Panc1 (cell line): Measurements from ENCODE around the gene SLC38A9. TPM values are rescaled to one million over a fixed set of nuclear protein-coding genes. Genes with fewer than 3 reads are reported as not detected.

Experiments
- ATAC-seq: fragments of 200-7000 bp; cut with Tn5 transposase; 2 replicates; pipeline ENCODE4 v1.9.1; 2020; ENCODE audit warnings: mild to moderate bottlenecking, moderate library complexity
- BruUV-seq: library from RNA; stranded (reverse); fragments of 400-500 nt; replicated peaks from 2 replicates; lab custom pipeline; 2021; lab: Mats Ljungman, UMichigan
- CTCF ChIA-PET: fragments of 300-600 bp; sonication (Branson Sonifier 250); formaldehyde crosslinking; loops from one replicate; lab custom pipeline; 2022; ENCODE audit warnings: antibody characterized with exemption; lab: Charles Lee
- POLR2A ChIA-PET: fragments of 300-600 bp; sonication (Branson Sonifier 250); formaldehyde crosslinking; loops from one replicate; lab custom pipeline; 2022; ENCODE audit warnings: antibody characterized with exemption; lab: Charles Lee
- DNase-seq: peaks from one replicate; pipeline ENCODE4 v3.0.0-alpha.2; 2010; ENCODE audit warnings: low read depth, low spot score
- H3K27ac ChIP-seq: 2 replicates; pipeline ENCODE4 v1.5.1; 2011; ENCODE audit warnings: mild to moderate bottlenecking, low read length, inconsistent platforms
- H3K27me3 ChIP-seq: fragments of 200-500 bp; sonication (Bioruptor generic); 2 replicates; pipeline ENCODE4 v1.6.0; 2014; ENCODE audit warnings: low read length, inconsistent platforms; ENCODE audit not compliant: control insufficient read depth, insufficient read depth
- H3K36me3 ChIP-seq: fragments of 200-500 bp; sonication (Bioruptor generic); 2 replicates; pipeline ENCODE4 v1.5.1; 2014; ENCODE audit warnings: inconsistent platforms, mild to moderate bottlenecking, low read length, moderate library complexity; ENCODE audit not compliant: control insufficient read depth, insufficient read depth
- H3K4me1 ChIP-seq: 2 replicates; pipeline ENCODE4 v1.5.1; 2011; ENCODE audit warnings: inconsistent platforms, mild to moderate bottlenecking, low read length, moderate library complexity; ENCODE audit not compliant: control insufficient read depth, insufficient read depth
- H3K4me3 ChIP-seq, 2 experiments: 2 replicates each; pipeline ENCODE4 v1.5.1; 2011 to 2012; ENCODE audit warnings: low read depth in 2 of 2, low read length in 2 of 2, mild to moderate bottlenecking in 2 of 2, inconsistent platforms in 1 of 2, moderate library complexity in 1 of 2
- H3K9me3 ChIP-seq: fragments of 200-500 bp; sonication (Bioruptor generic); 2 replicates; pipeline ENCODE4 v1.5.1; 2014; ENCODE audit warnings: low read depth, mild to moderate bottlenecking, inconsistent platforms, low read length, moderate library complexity; ENCODE audit not compliant: control insufficient read depth, insufficient read depth
- POLR2AphosphoS5 ChIP-seq: IDR thresholded peaks from 2 replicates; pipeline ENCODE4 v1.6.1; 2012; ENCODE audit warnings: mild to moderate bottlenecking, low read depth, low read length, moderate library complexity
- SIN3A ChIP-seq: IDR thresholded peaks from 2 replicates; pipeline ENCODE4 v1.6.1; 2012; ENCODE audit warnings: low read depth, mild to moderate bottlenecking, low read length, moderate library complexity, borderline replicate concordance; ENCODE audit not compliant: insufficient read depth
- TCF7L2 ChIP-seq: IDR thresholded peaks from 2 replicates; pipeline ENCODE4 v1.6.1; 2011; ENCODE audit warnings: mild to moderate bottlenecking, low read depth, low read length, inconsistent platforms
- in situ Hi-C: cut with HindIII; loops from 2 replicates; pipeline ENCODE4 v1.10.0; 2016; ENCODE audit warnings: low sequenced_read_pairs, low pct_unique_long_range_greater_than_20kb
- intact Hi-C: fragments of 100-400 bp; cut with micrococcal nuclease; formaldehyde crosslinking; loops from one replicate; pipeline ENCODE4 v1.10.0; 2022; ENCODE audit not compliant: unreplicated experiment
- total RNA-seq: library from RNA; stranded (reverse); gene quantifications from one replicate; pipeline ENCODE4 v1.2.1, GENCODE V29; 2021; ENCODE audit not compliant: unreplicated experiment
- TF ChIP-seq, protein P1 (sequence below), 2 experiments: IDR thresholded peaks; 2 replicates each; pipeline ENCODE4 v1.6.1; 2011 to 2012; ENCODE audit warnings: low read depth in 2 of 2, control low read depth in 1 of 2, low read length in 1 of 2, mild to moderate bottlenecking in 1 of 2, moderate library complexity in 1 of 2; ENCODE audit not compliant: insufficient read depth in 1 of 2
- TF ChIP-seq, protein P2 (sequence below): fragments of 450-650 bp; IDR thresholded peaks from 2 replicates; pipeline ENCODE4 v1.5.1; 2017; ENCODE audit warnings: mild to moderate bottlenecking

Gene SLC38A9
- total RNA-seq, 1 experiment from 2014 or later: 12.8 TPM

DNA sequence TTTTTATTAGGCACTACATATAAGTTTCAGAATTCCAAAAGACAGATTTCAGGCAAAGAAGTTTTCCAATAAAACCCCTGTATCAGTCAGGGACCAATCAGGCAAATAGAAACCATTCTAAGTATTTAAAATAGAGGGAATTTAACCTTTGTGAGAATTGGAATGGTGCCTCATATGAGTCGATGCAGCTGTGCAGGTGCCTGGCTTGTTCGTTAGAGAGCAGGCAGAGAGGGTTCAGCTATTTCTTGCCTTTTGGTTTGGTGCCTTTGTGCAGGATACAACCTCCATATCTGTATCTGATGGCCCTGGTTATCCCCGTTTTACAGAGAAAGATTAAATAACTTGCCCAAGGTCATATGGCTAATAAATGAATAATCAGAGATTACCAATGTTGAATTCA lies 19.7 kb upstream of the SLC38A9 start:
- ATAC-seq: no peak
- no peaks in the 10 kb centered on the region for H3K9me3 ChIP-seq
- no peaks in the 10 kb centered on the region for H3K4me1 ChIP-seq
- ChIA-PET CTCF (no interaction called here), POLR2A (no interaction called here)
- H3K27me3 ChIP-seq: no peaks in the 10 kb centered on the region
- no TSS peak for BruUV-seq
- in situ Hi-C loops (no loop called here), intact Hi-C loops (no loop called here)
- no peaks in the 10 kb centered on the region for H3K36me3 ChIP-seq
- DNase-seq: no peak
- no peak overlapping the region for H3K27ac ChIP-seq
- H3K4me3 ChIP-seq: no peak overlapping the region
- TF ChIP-seq, protein P1, sequence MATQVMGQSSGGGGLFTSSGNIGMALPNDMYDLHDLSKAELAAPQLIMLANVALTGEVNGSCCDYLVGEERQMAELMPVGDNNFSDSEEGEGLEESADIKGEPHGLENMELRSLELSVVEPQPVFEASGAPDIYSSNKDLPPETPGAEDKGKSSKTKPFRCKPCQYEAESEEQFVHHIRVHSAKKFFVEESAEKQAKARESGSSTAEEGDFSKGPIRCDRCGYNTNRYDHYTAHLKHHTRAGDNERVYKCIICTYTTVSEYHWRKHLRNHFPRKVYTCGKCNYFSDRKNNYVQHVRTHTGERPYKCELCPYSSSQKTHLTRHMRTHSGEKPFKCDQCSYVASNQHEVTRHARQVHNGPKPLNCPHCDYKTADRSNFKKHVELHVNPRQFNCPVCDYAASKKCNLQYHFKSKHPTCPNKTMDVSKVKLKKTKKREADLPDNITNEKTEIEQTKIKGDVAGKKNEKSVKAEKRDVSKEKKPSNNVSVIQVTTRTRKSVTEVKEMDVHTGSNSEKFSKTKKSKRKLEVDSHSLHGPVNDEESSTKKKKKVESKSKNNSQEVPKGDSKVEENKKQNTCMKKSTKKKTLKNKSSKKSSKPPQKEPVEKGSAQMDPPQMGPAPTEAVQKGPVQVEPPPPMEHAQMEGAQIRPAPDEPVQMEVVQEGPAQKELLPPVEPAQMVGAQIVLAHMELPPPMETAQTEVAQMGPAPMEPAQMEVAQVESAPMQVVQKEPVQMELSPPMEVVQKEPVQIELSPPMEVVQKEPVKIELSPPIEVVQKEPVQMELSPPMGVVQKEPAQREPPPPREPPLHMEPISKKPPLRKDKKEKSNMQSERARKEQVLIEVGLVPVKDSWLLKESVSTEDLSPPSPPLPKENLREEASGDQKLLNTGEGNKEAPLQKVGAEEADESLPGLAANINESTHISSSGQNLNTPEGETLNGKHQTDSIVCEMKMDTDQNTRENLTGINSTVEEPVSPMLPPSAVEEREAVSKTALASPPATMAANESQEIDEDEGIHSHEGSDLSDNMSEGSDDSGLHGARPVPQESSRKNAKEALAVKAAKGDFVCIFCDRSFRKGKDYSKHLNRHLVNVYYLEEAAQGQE (IDR thresholded peaks at IDR 0.05; ENCODE audit: insufficient read depth in 1 of 2, low read depth in 2 of 2, low read length in 1 of 2): no peak
- TF ChIP-seq TCF7L2: no peak
- TF ChIP-seq POLR2AphosphoS5: no peak
- no peak for TF ChIP-seq SIN3A
- TF ChIP-seq, protein P2, sequence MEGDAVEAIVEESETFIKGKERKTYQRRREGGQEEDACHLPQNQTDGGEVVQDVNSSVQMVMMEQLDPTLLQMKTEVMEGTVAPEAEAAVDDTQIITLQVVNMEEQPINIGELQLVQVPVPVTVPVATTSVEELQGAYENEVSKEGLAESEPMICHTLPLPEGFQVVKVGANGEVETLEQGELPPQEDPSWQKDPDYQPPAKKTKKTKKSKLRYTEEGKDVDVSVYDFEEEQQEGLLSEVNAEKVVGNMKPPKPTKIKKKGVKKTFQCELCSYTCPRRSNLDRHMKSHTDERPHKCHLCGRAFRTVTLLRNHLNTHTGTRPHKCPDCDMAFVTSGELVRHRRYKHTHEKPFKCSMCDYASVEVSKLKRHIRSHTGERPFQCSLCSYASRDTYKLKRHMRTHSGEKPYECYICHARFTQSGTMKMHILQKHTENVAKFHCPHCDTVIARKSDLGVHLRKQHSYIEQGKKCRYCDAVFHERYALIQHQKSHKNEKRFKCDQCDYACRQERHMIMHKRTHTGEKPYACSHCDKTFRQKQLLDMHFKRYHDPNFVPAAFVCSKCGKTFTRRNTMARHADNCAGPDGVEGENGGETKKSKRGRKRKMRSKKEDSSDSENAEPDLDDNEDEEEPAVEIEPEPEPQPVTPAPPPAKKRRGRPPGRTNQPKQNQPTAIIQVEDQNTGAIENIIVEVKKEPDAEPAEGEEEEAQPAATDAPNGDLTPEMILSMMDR: no peak

DNA sequence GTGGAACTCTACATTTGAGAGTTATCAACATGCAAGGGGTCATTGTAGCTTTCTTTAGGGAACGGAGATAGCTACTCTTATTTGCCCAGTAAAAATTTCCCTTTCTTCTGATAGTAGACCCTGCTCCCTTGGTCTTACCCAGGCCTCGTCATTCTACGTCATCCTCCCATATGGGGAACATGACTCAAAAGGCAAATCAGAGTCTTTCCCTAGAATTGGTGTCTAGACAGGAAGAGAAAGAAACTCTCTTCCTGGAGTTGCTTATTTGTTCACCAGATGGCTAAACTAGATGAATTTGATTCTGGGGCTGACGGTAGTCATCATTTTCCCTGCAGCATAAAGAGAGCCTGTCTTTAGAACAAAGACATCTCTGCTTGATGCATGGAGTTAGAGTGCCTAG lies 12.2 kb upstream of the SLC38A9 start:
- ATAC-seq: no peak

More for the DNA sequence above, 12.2 kb upstream of the SLC38A9 start:
- ChIA-PET CTCF (no interaction called here), POLR2A (no interaction called here)
- in situ Hi-C loops: no loop called here
- Histone ChIP-seq H3K27ac (no peak overlapping the region), H3K27me3 (no peaks in the 10 kb centered on the region), H3K4me1 (no peaks in the 10 kb centered on the region), H3K4me3 (no peak overlapping the region), H3K9me3 (no peaks in the 10 kb centered on the region), H3K36me3 (no peaks in the 10 kb centered on the region)
- no peak for DNase-seq
- BruUV-seq: no TSS peak
- TF ChIP-seq POLR2AphosphoS5 (no peak), SIN3A (no peak), TCF7L2 (no peak)
- TF ChIP-seq, protein P2: no peak
- intact Hi-C loops: no loop called here
